ENCODE measurements around the gene ZNF534.
"Not testable (repeated sequence)": the region's sequence is repeated elsewhere in the genome, so short reads cannot be mapped to it uniquely, and the experiment has no call there.

GRCh38 chr19:52485561-52486240, 56.8 kb downstream of the ZNF534 start:
- TF ChIP-seq POLR2AphosphoS5, CTCF (IDR thresholded peaks at IDR 0.05): not testable (repeated sequence)
